Stomach (tissue), 4 donors: ENCODE data around the gene HTR1D.

Source experiments
- POLR2AphosphoS5 ChIP-seq, 3 donors: sonication (generic); formaldehyde crosslinking; IDR thresholded peaks; one replicate each; pipeline ENCODE4 v1.6.1; 2016; ENCODE audit warnings: antibody characterized with exemption in 3 of 3
- TF ChIP-seq, protein P1 (sequence below), 7 experiments: fragments of 450-650 bp in 4 of 7; fragments of 200-600 bp in 3 of 7; sonication (generic) in 3 of 7; IDR thresholded peaks; one replicate each; pipeline ENCODE4 v1.5.1; 2016 to 2019; ENCODE audit warnings: antibody characterized with exemption in 7 of 7, control low read depth in 2 of 7, mild to moderate bottlenecking in 1 of 7

DNA sequence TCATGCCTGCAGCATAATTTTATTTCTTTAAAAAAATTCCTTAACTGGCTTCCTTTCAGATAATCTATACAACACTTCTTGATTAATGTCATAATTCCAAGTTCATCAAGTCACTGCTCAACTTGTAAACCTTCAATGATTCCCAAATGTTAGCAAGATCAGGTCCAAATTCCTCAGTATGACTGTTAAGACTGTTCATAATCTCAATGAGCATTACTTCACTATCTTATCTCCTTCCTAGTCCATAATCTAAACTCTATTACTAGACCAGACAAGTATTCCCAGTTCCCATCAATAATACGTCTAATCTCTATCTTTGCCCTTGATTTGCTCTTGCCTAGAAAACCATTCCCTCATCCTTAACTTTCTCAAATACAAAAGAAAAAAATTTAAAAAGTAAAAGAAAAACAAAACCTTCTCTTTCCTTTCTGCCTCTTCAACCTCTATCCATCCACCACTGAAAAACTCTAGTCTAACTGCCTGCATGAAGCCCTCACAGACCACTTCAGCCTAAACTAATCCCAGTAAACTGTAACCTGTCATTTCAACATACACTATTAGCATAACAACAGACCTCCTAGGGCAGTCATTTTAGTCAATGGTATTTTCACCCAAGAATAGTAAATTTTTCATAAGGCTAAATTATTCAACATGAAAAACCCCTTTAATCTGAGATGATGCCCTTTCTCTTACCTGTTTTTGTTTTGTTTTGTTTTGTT is 64.2 kb downstream of the HTR1D start:
- TF ChIP-seq, protein P1, sequence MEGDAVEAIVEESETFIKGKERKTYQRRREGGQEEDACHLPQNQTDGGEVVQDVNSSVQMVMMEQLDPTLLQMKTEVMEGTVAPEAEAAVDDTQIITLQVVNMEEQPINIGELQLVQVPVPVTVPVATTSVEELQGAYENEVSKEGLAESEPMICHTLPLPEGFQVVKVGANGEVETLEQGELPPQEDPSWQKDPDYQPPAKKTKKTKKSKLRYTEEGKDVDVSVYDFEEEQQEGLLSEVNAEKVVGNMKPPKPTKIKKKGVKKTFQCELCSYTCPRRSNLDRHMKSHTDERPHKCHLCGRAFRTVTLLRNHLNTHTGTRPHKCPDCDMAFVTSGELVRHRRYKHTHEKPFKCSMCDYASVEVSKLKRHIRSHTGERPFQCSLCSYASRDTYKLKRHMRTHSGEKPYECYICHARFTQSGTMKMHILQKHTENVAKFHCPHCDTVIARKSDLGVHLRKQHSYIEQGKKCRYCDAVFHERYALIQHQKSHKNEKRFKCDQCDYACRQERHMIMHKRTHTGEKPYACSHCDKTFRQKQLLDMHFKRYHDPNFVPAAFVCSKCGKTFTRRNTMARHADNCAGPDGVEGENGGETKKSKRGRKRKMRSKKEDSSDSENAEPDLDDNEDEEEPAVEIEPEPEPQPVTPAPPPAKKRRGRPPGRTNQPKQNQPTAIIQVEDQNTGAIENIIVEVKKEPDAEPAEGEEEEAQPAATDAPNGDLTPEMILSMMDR (IDR thresholded peaks at IDR 0.05), result no peak
- no peak for TF ChIP-seq POLR2AphosphoS5 (IDR thresholded peaks at IDR 0.05)
